Measurements from ENCODE around the gene TRIM3. TPM values are rescaled to one million over a fixed set of nuclear protein-coding genes. Genes with fewer than 3 reads are reported as not detected.
"Not testable (repeated sequence)": the region's sequence is repeated elsewhere in the genome, so short reads cannot be mapped to it uniquely, and the experiment has no call there.

TRIM3 gene
- 10 to 100 TPM; 10.6 to 14.5 TPM for total RNA-seq
- long read RNA-seq, partial matches to known transcripts, result 0 of 4 reads
- long read RNA-seq, other reads (novel, unspliced or antisense), result 2 of 4 reads

GRCh38 chr11:6473451-6474412 is at the start of gene TRIM3:
Gene TRIM3 (minus strand): TSS chr11:6473941. CDS start chr11:6465695, 8,246 bp downstream.
- peak; percentile 91 to 92 for ATAC-seq
- DNase-seq, result peak; percentile 95
- intact Hi-C loops (cut with DNase I), result loop anchor here in 1 of 2 donors (10.0 kb wide), 1 partner anchor 239 kb away; the partner anchor contains the start of genes CNGA4 and FHIP1B

- DNase-seq, result no peak
- intact Hi-C loops (cut with DNase I), result no loop called here
- ATAC-seq, result no peak
These were observed 49.5 kb upstream of the TRIM3 start for GRCh38 chr11:6523253-6523652.

- ATAC-seq; DNase-seq; intact Hi-C loops (cut with DNase I): not testable (repeated sequence)
These were observed 48.2 kb upstream of the TRIM3 start for GRCh38 chr11:6521946-6522345.

- DNase-seq (no peak), ATAC-seq (no peak)
- intact Hi-C loops (cut with DNase I), result no loop called here
These were observed 46.5 kb upstream of the TRIM3 start for GRCh38 chr11:6520265-6520664.

GRCh38 chr11:6516865-6517264 is 43.1 kb upstream of the TRIM3 start:
- ATAC-seq (peak; percentile 50 to 63), DNase-seq (no peak)
- intact Hi-C loops (cut with DNase I), result no loop called here

GRCh38 chr11:6505577-6506240 is 32.0 kb upstream of the TRIM3 start:
- ATAC-seq (peak; percentile 59 to 80), DNase-seq (no peak)
- intact Hi-C loops (cut with DNase I), result loop anchor here in 1 of 2 donors (10.0 kb wide), 1 partner anchor 61 kb away; the partner anchor contains the start of gene HPX

- no peak for DNase-seq
- ATAC-seq, result no peak
- intact Hi-C loops (cut with DNase I), result loop anchor here (5.0 to 10.0 kb wide), 3 partner anchors 59 to 122 kb away; partner anchors contain the start of gene HPX (in 1 of the 2)
These were observed 30.4 kb upstream of the TRIM3 start for GRCh38 chr11:6504166-6504565.

- ATAC-seq (no peak), DNase-seq (no peak)
- intact Hi-C loops (cut with DNase I), result loop anchor here (5.0 to 10.0 kb wide), 3 partner anchors 58 to 120 kb away; partner anchors contain the start of gene HPX (in 1 of the 2)
These were observed 28.6 kb upstream of the TRIM3 start for GRCh38 chr11:6502382-6502781.

- ATAC-seq (no peak), DNase-seq (no peak)
- intact Hi-C loops (cut with DNase I), result no loop called here
These were observed 24.8 kb upstream of the TRIM3 start for GRCh38 chr11:6498544-6498943.

GRCh38 chr11:6498121-6498520 is 24.4 kb upstream of the TRIM3 start:
- ATAC-seq, result peak; percentile 79 to 87
- peak; percentile 49 for DNase-seq
- intact Hi-C loops (cut with DNase I), result no loop called here

- intact Hi-C loops (cut with DNase I), result no loop called here
- peak; percentile 53 to 62 for ATAC-seq
These were observed 23.5 kb upstream of the TRIM3 start, which contains the start of gene DNHD1 for GRCh38 chr11:6497069-6497839. Gene DNHD1 (plus strand): TSS chr11:6497280. CDS start chr11:6498216, 936 bp downstream.

GRCh38 chr11:6489306-6489705 is 15.6 kb upstream of the TRIM3 start:
- ATAC-seq (no peak), DNase-seq (no peak)
- intact Hi-C loops (cut with DNase I), result no loop called here

More at GRCh38 chr11:6497069-6497839, 23.5 kb upstream of the TRIM3 start, which contains the start of gene DNHD1:
- peak; percentile 43 for DNase-seq

- ATAC-seq (no peak), DNase-seq (no peak)
- intact Hi-C loops (cut with DNase I), result no loop called here
These were observed 15.1 kb upstream of the TRIM3 start for GRCh38 chr11:6488821-6489220.

- intact Hi-C loops (cut with DNase I), result no loop called here
- no peak for ATAC-seq
- no peak for DNase-seq
These were observed 14.6 kb upstream of the TRIM3 start for GRCh38 chr11:6488342-6488741.

GRCh38 chr11:6486938-6487337 is 13.2 kb upstream of the TRIM3 start:
- DNase-seq (no peak), ATAC-seq (no peak)
- intact Hi-C loops (cut with DNase I), result no loop called here

GRCh38 chr11:6486256-6486655 is 12.5 kb upstream of the TRIM3 start:
- ATAC-seq (no peak), DNase-seq (no peak)
- intact Hi-C loops (cut with DNase I), result no loop called here

- no peak for ATAC-seq
- no peak for DNase-seq
- intact Hi-C loops (cut with DNase I), result no loop called here
These were observed 11.9 kb upstream of the TRIM3 start for GRCh38 chr11:6485661-6486060.

GRCh38 chr11:6483015-6483414 is 9.3 kb upstream of the TRIM3 start:
- DNase-seq (no peak), ATAC-seq (no peak)
- intact Hi-C loops (cut with DNase I), result no loop called here

- intact Hi-C loops (cut with DNase I), result no loop called here
- ATAC-seq (no peak), DNase-seq (no peak)
These were observed 8.7 kb upstream of the TRIM3 start for GRCh38 chr11:6482441-6482840.
